IMR-90 (cell line): ENCODE results near the gene QRFP. TPM values are rescaled to one million over a fixed set of nuclear protein-coding genes. Genes with fewer than 3 reads are reported as not detected.

ENCODE experiments used
- ATAC-seq: fragments of 200-7000 bp; cut with Tn5 transposase; 2 replicates; pipeline ENCODE4 v1.9.1; 2020; ENCODE audit warnings: low read depth, mild to moderate bottlenecking, moderate library complexity
- BruUV-seq: library from RNA; stranded (reverse); fragments of 400-500 nt; replicated peaks from 2 replicates; lab custom pipeline; 2021; lab: Mats Ljungman, UMichigan
- CTCF ChIA-PET: fragments of 300-600 bp; formaldehyde crosslinking; extraction: SDS; loops from one replicate; lab custom pipeline; 2021; ENCODE audit warnings: antibody characterized with exemption; lab: Yijun Ruan, JAX
- POLR2A ChIA-PET: fragments of 300-600 bp; sonication (Branson Sonifier 250); formaldehyde crosslinking; loops from one replicate; lab custom pipeline; 2022; ENCODE audit warnings: antibody characterized with exemption; ENCODE audit not compliant: unreplicated experiment; lab: Charles Lee
- DNase-seq: peaks from one replicate; pipeline ENCODE4 v3.0.0; 2013
- H2AFZ ChIP-seq: replicated peaks from 2 replicates; pipeline ENCODE3; 2013; ENCODE audit warnings: low read length, mild to moderate bottlenecking; ENCODE audit not compliant: poor library complexity
- H2AK5ac ChIP-seq: 2 replicates; pipeline ENCODE4 v1.6.1; 2013; ENCODE audit warnings: low read depth, low read length, inconsistent platforms
- H2AK9ac ChIP-seq: replicated peaks from 2 replicates; pipeline ENCODE3; 2013; ENCODE audit warnings: mild to moderate bottlenecking, low read depth, low read length, moderate library complexity; ENCODE audit not compliant: poor library complexity
- H2BK120ac ChIP-seq: 2 replicates; pipeline ENCODE4 v1.6.1; 2013; ENCODE audit warnings: low read depth, low read length, inconsistent platforms
- H2BK15ac ChIP-seq: 3 replicates; pipeline ENCODE4 v1.6.1; 2013; ENCODE audit warnings: low read depth, low read length, inconsistent platforms
- H2BK20ac ChIP-seq: 2 replicates; pipeline ENCODE4 v1.6.1; 2013; ENCODE audit warnings: low read depth, mild to moderate bottlenecking, inconsistent platforms, low read length, moderate library complexity
- H2BK5ac ChIP-seq: 2 replicates; pipeline ENCODE4 v1.6.1; 2013; ENCODE audit warnings: mild to moderate bottlenecking, low read depth, low read length, inconsistent platforms; ENCODE audit not compliant: poor library complexity, severe bottlenecking
- H3K14ac ChIP-seq: replicated peaks from 2 replicates; pipeline ENCODE4 v1.6.1; 2013; ENCODE audit warnings: low read depth, low read length, inconsistent platforms
- H3K18ac ChIP-seq: 2 replicates; pipeline ENCODE4 v1.6.1; 2013; ENCODE audit warnings: low read depth, low read length, control low read depth
- H3K23ac ChIP-seq: 2 replicates; pipeline ENCODE4 v1.6.1; 2013; ENCODE audit warnings: low read depth, low read length, inconsistent platforms
- H3K27ac ChIP-seq: 2 replicates; pipeline ENCODE4 v1.5.1; 2013; ENCODE audit warnings: mild to moderate bottlenecking, control low read depth, low read length; ENCODE audit not compliant: insufficient read depth
- H3K27me3 ChIP-seq: 2 replicates; pipeline ENCODE4 v1.6.1; 2013; ENCODE audit warnings: low read length; ENCODE audit not compliant: control insufficient read depth, insufficient read depth
- H3K36me3 ChIP-seq: 2 replicates; pipeline ENCODE4 v1.6.1; 2013; ENCODE audit warnings: low read length, mixed read lengths; ENCODE audit not compliant: control insufficient read depth, insufficient read depth
- H3K4ac ChIP-seq: 2 replicates; pipeline ENCODE4 v1.6.1; 2013; ENCODE audit warnings: low read depth, low read length, inconsistent platforms
- H3K4me1 ChIP-seq: 2 replicates; pipeline ENCODE4 v1.6.1; 2013; ENCODE audit warnings: low read length, mixed read lengths; ENCODE audit not compliant: control insufficient read depth, insufficient read depth
- H3K4me2 ChIP-seq: 2 replicates; pipeline ENCODE4 v1.6.1; 2013; ENCODE audit warnings: low read depth, mild to moderate bottlenecking, control low read depth, low read length, moderate library complexity
- H3K4me3 ChIP-seq: 2 replicates; pipeline ENCODE4 v1.5.1; 2013; ENCODE audit warnings: low read depth, mild to moderate bottlenecking, control low read depth, low read length, moderate library complexity; ENCODE audit not compliant: insufficient read depth
- H3K56ac ChIP-seq: 2 replicates; pipeline ENCODE4 v1.6.1; 2013; ENCODE audit warnings: low read length, inconsistent platforms; ENCODE audit not compliant: insufficient read depth; ENCODE audit errors: extremely low read depth
- H3K79me1 ChIP-seq, 2 experiments: 2 replicates each; pipeline ENCODE4 v1.6.1; 2013; ENCODE audit warnings: low read length in 2 of 2, inconsistent platforms in 1 of 2, low read depth in 1 of 2
- H3K9ac ChIP-seq: 2 replicates; pipeline ENCODE4 v1.6.1; 2013; ENCODE audit warnings: low read depth, low read length, control low read depth
- H3K9me1 ChIP-seq: 2 replicates; pipeline ENCODE4 v1.6.1; 2013; ENCODE audit warnings: low read length, inconsistent platforms; ENCODE audit not compliant: insufficient read depth
- H3K9me3 ChIP-seq: 2 replicates; pipeline ENCODE4 v1.6.1; 2013; ENCODE audit warnings: low read length; ENCODE audit not compliant: control insufficient read depth, insufficient read depth
- H4K20me1 ChIP-seq: 2 replicates; pipeline ENCODE4 v1.6.1; 2013; ENCODE audit warnings: low read length, inconsistent platforms; ENCODE audit not compliant: insufficient read depth
- H4K5ac ChIP-seq: 2 replicates; pipeline ENCODE4 v1.6.1; 2013; ENCODE audit warnings: mild to moderate bottlenecking, low read depth, low read length, control low read depth
- H4K8ac ChIP-seq, 2 experiments: 2 replicates each; pipeline ENCODE4 v1.6.1; 2013; ENCODE audit warnings: low read depth in 2 of 2, low read length in 2 of 2, control low read depth in 1 of 2, inconsistent platforms in 1 of 2
- H4K91ac ChIP-seq: 2 replicates; pipeline ENCODE4 v1.6.1; 2013; ENCODE audit warnings: low read depth, low read length, inconsistent platforms; ENCODE audit not compliant: insufficient read depth
- BHLHE40 ChIP-seq: fragments of 150-350 bp; IDR thresholded peaks from 2 replicates; pipeline ENCODE4 v1.6.1; 2016; ENCODE audit warnings: mild to moderate bottlenecking, low read depth, low read length
- CEBPB ChIP-seq: IDR thresholded peaks from 2 replicates; pipeline ENCODE4 v1.6.1; 2012; ENCODE audit warnings: low read depth, low read length, improper control_type of control experiment
- CHD1 ChIP-seq: IDR thresholded peaks from 2 replicates; pipeline ENCODE4 v1.6.1; 2012; ENCODE audit warnings: low read depth, low read length, improper control_type of control experiment
- FOS ChIP-seq: fragments of 150-350 bp; IDR thresholded peaks from 2 replicates; pipeline ENCODE4 v1.6.1; 2016; ENCODE audit warnings: low read depth, low read length
- MAZ ChIP-seq: IDR thresholded peaks from 2 replicates; pipeline ENCODE4 v1.6.1; 2012; ENCODE audit warnings: low read depth, mild to moderate bottlenecking, low read length, improper control_type of control experiment, moderate library complexity, borderline replicate concordance
- MXI1 ChIP-seq: IDR thresholded peaks from 2 replicates; pipeline ENCODE4 v1.6.1; 2012; ENCODE audit warnings: low read depth, mild to moderate bottlenecking, low read length, moderate library complexity, borderline replicate concordance
- NFE2L2 ChIP-seq: fragments of 150-350 bp; IDR thresholded peaks from 2 replicates; pipeline ENCODE4 v1.6.1; 2016; ENCODE audit warnings: low read depth, mild to moderate bottlenecking, low read length
- POLR2A ChIP-seq: IDR thresholded peaks from 2 replicates; pipeline ENCODE4 v1.6.1; 2012; ENCODE audit warnings: mild to moderate bottlenecking, low read depth, low read length
- RAD21 ChIP-seq: IDR thresholded peaks from 2 replicates; pipeline ENCODE4 v1.6.1; 2012; ENCODE audit warnings: low read length, improper control_type of control experiment
- RCOR1 ChIP-seq: IDR thresholded peaks from 2 replicates; pipeline ENCODE4 v1.6.1; 2012; ENCODE audit warnings: mild to moderate bottlenecking, low read length, improper control_type of control experiment; ENCODE audit not compliant: insufficient replicate concordance
- RFX5 ChIP-seq: IDR thresholded peaks from 2 replicates; pipeline ENCODE4 v1.8.0; 2012; ENCODE audit warnings: low read depth, mild to moderate bottlenecking, low read length, moderate library complexity
- SMC3 ChIP-seq: fragments of 150-350 bp; IDR thresholded peaks from 2 replicates; pipeline ENCODE4 v1.6.1; 2016; ENCODE audit warnings: low read depth, mild to moderate bottlenecking, antibody characterized with exemption, low read length, moderate library complexity
- USF2 ChIP-seq: fragments of 150-350 bp; IDR thresholded peaks from 2 replicates; pipeline ENCODE4 v1.6.1; 2017; ENCODE audit warnings: mild to moderate bottlenecking, antibody characterized with exemption, low read length, low read depth
- WGBS, 2 experiments: methylation state at CpG; one replicate each; pipeline versions ENCODE4 v1.1.5 to v1.1.7; 2013; ENCODE audit warnings: missing lambda C conversion rate in 2 of 2; ENCODE audit not compliant: insufficient read length in 1 of 2; ENCODE audit errors: extremely low coverage in 2 of 2; 5-methylcytosine and 5-hydroxymethylcytosine counted together
- dilution Hi-C: fragments of 300-500 bp; cut with HindIII; formaldehyde crosslinking; loops from one replicate; pipeline ENCODE4 v1.14.3; 2018; ENCODE audit warnings: low sequenced_read_pairs; ENCODE audit not compliant: unreplicated experiment
- in situ Hi-C: fragments of 300-500 bp; cut with MboI; formaldehyde crosslinking; loops from 3 replicates; pipeline ENCODE4 v1.14.3; 2019; ENCODE audit warnings: low sequenced_read_pairs, inconsistent platforms, mixed read lengths
- intact Hi-C: fragments of 100-400 bp; cut with micrococcal nuclease; formaldehyde crosslinking; loops from 2 replicates; pipeline ENCODE4 v1.10.0; 2022
- polyA plus RNA-seq, 3 experiments: library from polyadenylated mRNA; depleted of rRNA; stranded (reverse); fragments of >200 nt; gene quantifications; 2 replicates each; pipeline ENCODE4 v1.2.3, GENCODE V29; 2012; ENCODE audit warnings: low replicate concordance in 1 of 3
- total RNA-seq: library from RNA; depleted of rRNA; stranded (reverse); fragments of >200 nt; gene quantifications from 2 replicates; pipeline ENCODE4 v1.2.3, GENCODE V29; 2012
- TF ChIP-seq, protein P1 (sequence below): conservative IDR thresholded peaks from 2 replicates; pipeline ENCODE4 v1.5.1; 2012; ENCODE audit warnings: mild to moderate bottlenecking, low read depth, low read length, improper control_type of control experiment
- TF ChIP-seq, protein P2 (sequence below): fragments of 150-350 bp; IDR thresholded peaks from 2 replicates; pipeline ENCODE4 v1.6.1; 2016; ENCODE audit warnings: low read depth, mild to moderate bottlenecking, low read length, moderate library complexity, borderline replicate concordance

The QRFP gene
- total and polyA plus RNA-seq, 2 of the 4 experiments (the other 2 are of a cell fraction): not detected

GRCh38 chr9:130905902-130906734 lies 9.5 kb upstream of the QRFP start:
- Histone ChIP-seq H2BK15ac (no peak overlapping the region), H3K79me1 (no peaks in the 10 kb centered on the region), H3K27ac (no peak overlapping the region), H2BK120ac (no peak overlapping the region), H3K56ac (no peak overlapping the region), H4K91ac (no peak overlapping the region), H4K20me1 (no peaks in the 10 kb centered on the region), H3K27me3 (no peaks in the 10 kb centered on the region), H2BK5ac (no peak overlapping the region), H4K8ac (no peak overlapping the region), H3K18ac (no peak overlapping the region), H3K4ac (no peak overlapping the region), H3K14ac (no peak overlapping the region), H3K23ac (no peak overlapping the region), H3K9ac (no peak overlapping the region), H2AFZ (peak overlapping the region; percentile 17), H4K5ac (no peak overlapping the region), H3K4me3 (no peak overlapping the region), H3K4me2 (no peak overlapping the region), H2AK9ac (no peak overlapping the region), H3K4me1 (no peaks in the 10 kb centered on the region), H2AK5ac (no peak overlapping the region), H3K9me1 (no peaks in the 10 kb centered on the region), H2BK20ac (no peak overlapping the region), H3K9me3 (peaks cover 2% of the 10 kb centered on the region; the same call in 1 of the 2 replicates), H3K36me3 (no peaks in the 10 kb centered on the region)
- ChIA-PET CTCF (no interaction called here), POLR2A (no interaction called here)
- dilution Hi-C loops: no loop called here
- no CpG with 5 or more reads among the region's 24 CpGs for WGBS, 2 experiments
- ATAC-seq: no peak
- no peak for DNase-seq
- in situ Hi-C loops: no loop called here
- intact Hi-C loops: no loop called here
- no TSS peak for BruUV-seq
- TF ChIP-seq MXI1: no peak
- TF ChIP-seq RFX5: no peak
- TF ChIP-seq, protein P1, sequence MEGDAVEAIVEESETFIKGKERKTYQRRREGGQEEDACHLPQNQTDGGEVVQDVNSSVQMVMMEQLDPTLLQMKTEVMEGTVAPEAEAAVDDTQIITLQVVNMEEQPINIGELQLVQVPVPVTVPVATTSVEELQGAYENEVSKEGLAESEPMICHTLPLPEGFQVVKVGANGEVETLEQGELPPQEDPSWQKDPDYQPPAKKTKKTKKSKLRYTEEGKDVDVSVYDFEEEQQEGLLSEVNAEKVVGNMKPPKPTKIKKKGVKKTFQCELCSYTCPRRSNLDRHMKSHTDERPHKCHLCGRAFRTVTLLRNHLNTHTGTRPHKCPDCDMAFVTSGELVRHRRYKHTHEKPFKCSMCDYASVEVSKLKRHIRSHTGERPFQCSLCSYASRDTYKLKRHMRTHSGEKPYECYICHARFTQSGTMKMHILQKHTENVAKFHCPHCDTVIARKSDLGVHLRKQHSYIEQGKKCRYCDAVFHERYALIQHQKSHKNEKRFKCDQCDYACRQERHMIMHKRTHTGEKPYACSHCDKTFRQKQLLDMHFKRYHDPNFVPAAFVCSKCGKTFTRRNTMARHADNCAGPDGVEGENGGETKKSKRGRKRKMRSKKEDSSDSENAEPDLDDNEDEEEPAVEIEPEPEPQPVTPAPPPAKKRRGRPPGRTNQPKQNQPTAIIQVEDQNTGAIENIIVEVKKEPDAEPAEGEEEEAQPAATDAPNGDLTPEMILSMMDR: no peak
- no peak for TF ChIP-seq POLR2A
- TF ChIP-seq BHLHE40: no peak
- TF ChIP-seq, protein P2, sequence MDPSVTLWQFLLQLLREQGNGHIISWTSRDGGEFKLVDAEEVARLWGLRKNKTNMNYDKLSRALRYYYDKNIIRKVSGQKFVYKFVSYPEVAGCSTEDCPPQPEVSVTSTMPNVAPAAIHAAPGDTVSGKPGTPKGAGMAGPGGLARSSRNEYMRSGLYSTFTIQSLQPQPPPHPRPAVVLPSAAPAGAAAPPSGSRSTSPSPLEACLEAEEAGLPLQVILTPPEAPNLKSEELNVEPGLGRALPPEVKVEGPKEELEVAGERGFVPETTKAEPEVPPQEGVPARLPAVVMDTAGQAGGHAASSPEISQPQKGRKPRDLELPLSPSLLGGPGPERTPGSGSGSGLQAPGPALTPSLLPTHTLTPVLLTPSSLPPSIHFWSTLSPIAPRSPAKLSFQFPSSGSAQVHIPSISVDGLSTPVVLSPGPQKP: no peak
- TF ChIP-seq NFE2L2: no peak
- no peak for TF ChIP-seq USF2
- no peak for TF ChIP-seq RAD21
- no peak for TF ChIP-seq CHD1
- TF ChIP-seq SMC3: no peak
- TF ChIP-seq MAZ: no peak
- TF ChIP-seq CEBPB: no peak
- no peak for TF ChIP-seq RCOR1
- TF ChIP-seq FOS: no peak
